NCI-H2196 treated with DMSO at 0.1 percent for 48 hours (cell line): ENCODE data around the gene PTPN14.

Source experiments
- DNase-seq: peaks from one replicate; lab custom pipeline; 2025; ENCODE audit not compliant: unreplicated experiment; lab: John Stamatoyannopoulos, UW

Gene PTPN14

DNA sequence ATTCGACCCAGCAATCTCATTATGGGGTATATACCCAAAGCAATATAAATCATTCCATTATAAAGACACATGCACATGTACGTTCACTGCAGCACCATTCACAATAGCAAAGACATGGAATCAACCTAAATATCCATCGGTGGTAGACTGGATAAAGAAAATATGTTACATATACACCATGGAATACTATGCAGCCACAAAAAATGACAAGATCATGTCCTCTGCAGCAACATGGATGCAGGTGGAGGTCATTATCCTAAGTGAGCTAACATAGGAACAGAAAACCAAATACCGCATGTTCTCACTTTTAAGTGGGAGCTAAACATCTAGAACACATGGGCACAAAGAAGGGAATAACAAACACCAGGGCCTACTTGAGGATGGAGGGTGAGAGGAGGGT, 115.5 kb downstream of the PTPN14 start:
- no peak for DNase-seq

DNA sequence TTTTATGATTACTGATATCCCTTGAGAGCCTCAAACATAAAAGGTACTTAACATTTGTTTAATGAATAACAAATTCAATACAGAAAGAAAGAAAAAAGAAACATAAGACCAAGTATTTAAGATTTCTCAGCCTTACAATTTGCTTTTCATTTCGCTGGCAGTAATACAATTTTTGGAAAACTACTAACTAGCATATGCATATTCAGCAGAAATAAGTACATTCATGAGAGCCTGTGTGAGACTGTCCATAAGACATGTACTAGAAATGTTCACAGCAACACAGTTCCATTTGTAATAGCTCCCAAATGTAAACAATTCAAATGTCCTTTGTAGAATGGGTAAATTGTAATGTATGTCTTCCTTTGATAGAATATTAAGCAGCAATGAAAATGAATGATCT, 119.2 kb downstream of the PTPN14 start:
- DNase-seq: no peak

DNA sequence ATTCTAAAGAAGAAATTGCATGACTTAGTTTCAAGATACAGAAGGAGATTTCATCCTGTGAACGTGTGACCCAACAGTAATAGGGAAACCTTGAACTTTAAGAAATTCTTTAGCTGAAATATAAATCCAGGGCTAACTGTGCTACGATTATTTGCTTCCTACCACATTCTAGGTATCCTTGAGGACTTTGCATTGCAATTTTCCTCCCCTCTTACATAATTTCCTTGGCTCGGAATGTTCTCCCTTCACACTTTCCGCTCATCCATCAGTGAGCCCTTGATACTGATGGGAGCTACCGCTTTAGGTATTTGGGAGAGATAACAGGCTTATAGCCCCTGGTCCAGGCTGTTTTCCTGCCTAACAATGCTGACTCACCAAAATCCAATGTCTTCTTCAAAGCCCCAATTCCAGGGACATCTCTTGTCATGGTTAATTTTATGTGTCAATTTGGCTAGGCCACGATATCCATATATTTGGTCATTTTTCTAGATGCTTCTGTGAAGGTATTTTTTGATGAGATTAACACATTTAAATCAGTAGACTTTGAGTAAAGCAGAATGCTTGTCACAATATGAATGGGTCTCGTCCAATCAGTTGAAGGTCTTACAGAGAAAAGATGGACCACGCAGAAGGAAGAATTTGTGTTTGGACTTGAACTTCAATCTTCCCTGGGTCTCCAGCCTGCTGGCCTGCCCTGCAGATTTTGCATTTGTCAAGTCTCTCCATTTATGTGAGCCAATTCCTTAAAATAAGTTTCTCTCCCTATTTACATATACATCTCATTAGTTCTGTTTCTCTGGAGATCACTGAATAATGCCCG, 121.2 kb downstream of the PTPN14 start:
- DNase-seq: no peak

DNA sequence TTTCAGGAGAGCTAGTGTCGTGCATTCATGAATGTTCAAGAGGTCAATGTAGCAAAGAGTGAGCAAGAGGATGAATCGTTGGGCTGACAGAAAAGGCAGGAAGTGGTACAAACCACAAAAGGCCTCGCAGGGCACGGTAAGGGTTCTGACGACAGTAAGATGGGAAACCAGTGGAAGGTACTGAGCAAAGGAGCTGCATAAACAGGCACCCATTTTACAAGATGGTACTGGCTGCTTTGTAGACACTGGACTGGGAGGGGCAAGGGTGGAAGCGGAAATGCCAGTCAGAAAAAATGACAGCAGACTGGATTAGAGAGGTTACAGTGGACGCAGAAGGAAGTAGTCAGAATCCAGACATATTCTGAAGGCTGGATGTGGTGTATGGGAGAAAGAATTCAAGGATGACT, 123.5 kb downstream of the PTPN14 start:
- DNase-seq: no peak

DNA sequence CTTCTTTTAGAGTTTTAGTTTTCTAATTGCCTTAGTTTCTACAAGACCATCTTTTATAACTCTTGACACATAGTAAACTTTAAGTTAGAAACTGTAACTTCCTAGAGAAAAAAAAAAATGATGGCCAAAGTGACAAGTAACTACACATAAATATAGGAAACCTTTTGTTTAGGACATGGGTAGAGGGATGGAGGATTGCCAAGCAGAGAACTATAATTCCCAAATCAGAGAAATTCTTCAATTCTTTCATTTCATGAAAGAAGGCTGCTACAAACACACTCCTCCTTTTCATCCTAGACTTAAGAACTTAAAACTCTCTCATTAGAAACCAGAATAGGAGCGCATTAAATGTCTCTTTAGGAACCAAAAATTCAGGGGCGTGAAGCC, 125.0 kb downstream of the PTPN14 start:
- DNase-seq: no peak

DNA sequence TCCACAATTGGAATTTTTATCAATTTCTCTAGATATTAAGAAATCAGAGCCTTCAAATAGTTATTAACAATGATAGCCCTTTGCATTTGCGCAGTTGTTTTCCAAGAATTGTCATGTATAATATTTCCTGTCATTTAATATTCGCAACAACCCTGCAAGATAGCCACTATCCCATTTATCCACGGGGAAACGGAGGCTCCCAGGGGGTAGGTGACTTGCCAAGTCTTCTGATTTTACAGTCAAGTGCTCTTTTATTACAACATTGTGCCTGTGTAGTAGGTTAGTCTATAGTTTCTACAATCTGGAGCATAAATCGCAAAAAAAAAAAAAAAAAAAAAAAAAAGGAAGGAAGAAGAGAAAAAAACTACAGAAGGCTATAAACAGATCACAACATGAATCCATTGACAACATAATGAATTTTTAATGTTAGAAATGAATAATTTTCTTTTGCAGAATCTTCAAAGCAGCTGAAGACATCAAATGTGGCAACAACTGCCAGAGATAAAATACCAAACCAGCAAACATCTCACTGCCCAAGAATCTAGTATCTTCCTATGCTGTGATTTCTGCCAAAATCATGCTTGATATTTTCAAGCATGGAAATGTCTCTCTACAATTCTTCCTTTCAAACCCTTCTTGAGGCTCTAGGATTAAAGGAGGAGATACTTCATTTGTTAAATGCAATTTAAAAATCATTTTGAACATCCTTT, 125.5 kb downstream of the PTPN14 start:
- no peak for DNase-seq

DNA sequence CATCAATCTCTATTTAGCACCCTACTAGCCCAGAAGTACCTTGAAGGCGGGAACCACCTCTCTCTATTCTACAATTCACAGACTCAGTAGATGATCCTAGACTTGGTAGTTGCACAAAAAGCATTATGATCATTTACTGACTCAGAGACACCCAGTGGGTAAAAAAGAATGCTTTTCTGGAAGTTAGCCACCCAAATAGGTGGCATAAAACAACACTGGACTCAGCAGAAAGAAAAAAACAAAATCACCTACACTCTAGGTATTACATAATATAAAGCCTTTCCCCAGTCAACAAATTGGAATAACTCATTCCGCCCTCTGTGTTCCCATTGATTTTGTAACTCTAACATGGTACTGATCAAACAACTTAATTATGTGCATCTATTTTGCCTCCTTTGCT, 126.3 kb downstream of the PTPN14 start:
- DNase-seq: no peak

DNA sequence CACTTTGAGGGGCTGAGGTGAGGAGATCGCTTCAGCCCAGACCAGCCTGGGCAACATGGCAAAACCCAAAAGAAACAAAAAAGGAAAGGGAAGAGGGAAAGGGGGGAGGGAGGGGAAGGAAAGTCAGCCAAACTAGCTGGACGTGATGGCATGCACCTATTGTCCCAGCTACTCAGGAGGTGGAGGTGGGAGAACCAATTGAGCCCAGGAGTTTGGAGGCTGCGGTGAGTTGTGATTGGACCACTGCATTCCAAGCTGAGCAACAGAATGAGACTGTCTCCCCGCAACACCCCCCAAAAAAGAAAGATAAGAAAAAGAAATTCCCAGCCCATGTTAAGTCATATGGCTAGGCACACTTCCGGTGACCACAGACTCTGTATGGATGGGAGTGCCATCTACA, 128.4 kb downstream of the PTPN14 start:
- no peak for DNase-seq

DNA sequence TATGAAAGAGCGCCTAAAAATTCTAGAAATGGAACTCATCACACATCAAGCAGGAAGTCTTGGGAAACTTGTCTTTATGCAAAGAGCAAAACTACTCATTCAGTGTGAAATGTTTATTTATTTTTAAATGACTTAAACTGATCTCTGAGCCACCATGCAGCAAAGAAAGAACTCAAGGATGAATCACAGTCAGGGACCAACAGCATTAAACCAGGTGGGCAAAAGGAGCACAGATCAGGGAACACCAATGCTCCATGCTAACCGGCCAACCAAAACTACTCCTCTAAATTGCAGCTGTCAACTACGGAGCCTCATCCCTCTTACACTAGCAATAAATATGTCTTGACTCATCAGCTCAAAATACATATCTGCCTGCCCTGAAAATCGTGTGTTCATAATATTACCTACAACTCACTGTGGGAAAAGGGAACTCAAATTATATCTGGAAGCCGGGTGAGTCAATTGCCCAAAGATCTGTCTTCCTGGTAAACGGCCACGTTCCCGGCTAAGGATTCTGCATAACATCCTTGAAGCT, 129.2 kb downstream of the PTPN14 start:
- no peak for DNase-seq

DNA sequence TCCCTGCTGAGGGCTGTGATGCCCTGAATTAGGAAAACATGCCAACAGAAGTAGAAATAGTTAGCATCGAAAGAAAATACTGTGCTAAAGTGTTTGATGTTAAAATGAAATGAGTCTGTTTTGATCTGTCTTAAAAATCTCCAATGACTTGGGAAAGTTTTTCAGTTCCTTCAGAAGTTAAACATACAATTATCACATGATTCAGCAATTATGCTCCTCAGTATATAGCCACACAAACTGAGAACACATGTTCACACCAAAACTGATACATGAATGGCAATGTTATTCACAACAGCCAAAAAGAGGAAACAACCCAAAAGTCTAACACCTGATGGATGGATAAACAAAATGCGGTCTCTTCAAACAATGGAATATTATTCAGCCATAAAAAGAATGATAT, 130.6 kb downstream of the PTPN14 start:
- DNase-seq: no peak

DNA sequence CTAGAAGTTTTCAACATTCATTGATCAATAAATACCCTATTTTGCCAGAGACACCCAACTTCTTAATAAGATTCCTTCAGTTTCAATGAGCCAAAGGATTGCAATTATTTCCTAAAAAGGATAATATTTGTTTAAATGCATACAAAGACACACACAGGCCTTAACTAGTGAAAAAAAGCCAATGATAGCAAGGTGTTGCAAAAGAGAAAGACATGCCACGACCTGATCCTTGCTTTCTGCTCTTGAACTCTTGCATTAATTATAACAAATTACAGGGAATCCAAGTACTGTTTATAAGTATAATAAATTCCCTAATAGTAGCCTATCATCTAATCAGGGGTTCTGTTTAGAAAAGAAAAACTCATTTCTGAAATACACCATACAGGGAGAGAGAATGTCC, 131.1 kb downstream of the PTPN14 start:
- DNase-seq: no peak

DNA sequence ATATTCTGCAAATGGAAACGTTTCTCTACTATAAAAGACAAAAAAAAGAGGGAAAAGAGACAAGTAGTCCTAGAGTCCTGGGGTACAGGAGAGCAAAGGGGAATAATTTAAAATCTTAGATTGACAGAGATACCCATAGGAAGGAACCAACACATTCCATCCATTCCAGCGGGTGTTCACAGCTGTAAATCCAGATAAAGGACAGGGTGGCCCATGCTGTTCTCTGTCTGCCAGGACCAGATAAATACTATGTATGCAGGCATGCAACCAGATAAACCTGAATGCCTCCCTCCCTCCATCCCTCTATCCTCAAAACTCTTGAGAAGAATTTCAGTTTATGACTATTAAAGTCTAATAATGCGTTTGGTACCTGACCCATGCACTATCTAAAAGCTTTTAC, 131.8 kb downstream of the PTPN14 start:
- no peak for DNase-seq

DNA sequence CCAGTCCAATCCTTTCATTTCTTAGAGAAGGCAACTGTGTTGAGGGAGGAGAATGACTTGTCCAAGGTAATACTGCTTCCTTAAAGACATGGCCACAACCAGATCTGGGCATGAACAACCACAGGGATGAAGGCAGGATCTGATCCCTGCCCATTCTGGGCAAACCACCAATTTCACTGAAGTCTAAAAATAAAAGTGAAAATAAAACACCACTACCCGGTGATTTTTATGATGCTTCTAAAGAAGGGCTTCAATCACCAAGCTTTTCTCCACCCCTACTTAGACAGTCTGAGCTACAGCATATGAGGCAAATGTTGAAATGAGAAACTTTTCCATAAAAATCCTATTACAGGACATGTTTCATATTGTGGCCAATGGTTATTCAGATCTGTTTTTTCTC, 133.0 kb downstream of the PTPN14 start:
- DNase-seq: no peak

DNA sequence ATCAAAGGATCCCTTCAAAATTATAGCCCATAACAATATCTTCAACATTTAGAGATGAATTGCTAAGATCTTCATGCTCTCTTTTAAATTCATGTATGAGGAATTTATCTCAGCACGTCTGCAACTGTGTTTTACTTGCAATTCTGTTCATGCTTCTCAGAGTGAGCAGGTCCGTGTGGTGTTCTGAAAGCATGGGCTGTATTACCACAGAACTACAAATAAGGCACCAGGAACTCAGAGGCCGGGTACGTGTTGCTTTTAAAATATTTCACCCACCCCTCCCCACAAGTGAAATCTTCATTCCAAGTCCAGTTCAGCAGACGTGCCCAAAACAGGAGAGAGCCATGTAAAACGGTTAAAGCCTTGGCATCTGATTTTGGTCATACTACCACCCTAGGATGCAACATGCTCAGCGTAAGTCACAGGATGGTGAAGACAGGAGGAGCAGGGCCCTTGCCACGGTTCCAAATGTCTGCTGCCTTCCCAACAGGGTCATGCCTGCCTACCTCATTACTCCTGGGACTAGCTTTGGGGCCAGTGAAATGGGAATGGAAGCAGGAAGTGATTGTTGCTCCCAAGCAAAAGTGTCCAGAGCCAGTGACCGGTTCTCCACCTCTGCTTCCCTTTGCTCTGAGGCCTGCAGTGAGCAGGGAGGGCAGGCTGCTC, 133.7 kb downstream of the PTPN14 start:
- DNase-seq: no peak

DNA sequence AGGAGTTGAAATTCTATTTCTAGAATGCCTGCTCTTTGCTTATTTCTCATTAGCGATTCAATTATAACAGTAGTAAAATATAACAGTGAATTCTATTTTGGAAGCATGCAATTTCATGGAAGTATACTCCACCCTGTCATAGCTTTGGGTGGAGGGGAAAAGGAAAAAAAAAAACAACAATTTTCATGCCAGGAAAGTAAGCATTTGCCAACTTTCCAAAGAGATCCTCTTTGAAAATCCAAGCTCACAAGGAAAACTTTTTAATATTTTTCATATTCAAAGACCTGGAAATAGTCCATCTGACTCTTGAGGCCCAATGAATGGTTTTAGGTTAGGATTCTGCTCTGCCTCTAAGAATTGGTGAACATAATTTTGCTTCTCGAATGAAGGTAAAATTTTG, 134.5 kb downstream of the PTPN14 start:
- no peak for DNase-seq

DNA sequence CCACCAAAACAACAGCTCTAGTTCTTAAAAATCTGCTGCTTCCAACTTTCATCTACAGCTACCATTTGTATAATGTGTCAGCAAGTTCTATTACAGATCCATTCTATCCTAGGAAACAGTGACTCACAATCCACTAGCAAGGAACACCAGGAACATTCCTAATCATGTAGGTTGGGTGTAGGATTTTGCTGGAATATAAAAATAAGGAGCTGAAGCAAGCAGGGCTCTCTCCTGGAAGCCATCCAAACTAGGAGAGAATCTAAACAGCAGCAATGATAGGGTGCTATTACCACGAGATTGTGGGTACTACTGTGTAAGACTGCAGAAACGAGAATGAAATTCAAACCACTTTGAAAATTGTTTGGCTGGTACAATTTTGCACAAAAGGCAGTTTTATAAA, 135.0 kb downstream of the PTPN14 start:
- no peak for DNase-seq

DNA sequence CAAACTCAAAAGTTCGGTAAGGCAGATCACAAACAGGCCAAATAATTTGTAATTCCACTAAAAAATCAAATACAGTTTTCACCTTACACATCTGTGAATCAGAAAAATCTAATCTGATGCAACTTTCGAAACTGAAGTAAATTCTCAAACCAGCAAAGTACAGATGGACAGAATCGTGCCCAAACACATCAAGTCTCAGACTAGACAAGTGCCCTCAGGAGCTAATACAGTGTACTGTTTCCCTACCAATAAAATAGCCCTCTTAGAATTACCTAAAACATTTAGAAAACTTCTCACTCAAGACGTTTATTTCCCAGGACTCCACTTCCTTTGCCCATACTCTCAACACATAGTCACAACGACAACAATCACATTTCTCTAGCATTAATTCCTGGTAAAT, 136.3 kb downstream of the PTPN14 start:
- DNase-seq: no peak

DNA sequence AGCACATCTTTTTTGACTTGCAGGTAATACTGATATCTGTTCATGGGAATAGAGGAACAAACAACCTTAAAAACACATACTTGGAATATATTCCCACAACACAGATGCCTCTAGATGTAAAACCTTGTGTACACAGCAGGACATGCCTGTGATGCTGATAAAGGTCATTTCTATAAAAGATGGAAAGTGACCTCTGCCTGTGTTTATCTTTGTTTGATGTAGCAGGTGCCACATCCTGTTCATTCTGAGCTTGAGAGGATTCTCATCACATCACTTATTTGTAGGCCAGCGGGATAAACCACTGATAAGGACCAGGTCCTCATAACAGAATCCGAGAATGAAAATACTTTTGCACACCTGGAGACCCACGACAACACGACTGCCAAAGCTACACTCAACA, 136.7 kb downstream of the PTPN14 start:
- DNase-seq: no peak

DNA sequence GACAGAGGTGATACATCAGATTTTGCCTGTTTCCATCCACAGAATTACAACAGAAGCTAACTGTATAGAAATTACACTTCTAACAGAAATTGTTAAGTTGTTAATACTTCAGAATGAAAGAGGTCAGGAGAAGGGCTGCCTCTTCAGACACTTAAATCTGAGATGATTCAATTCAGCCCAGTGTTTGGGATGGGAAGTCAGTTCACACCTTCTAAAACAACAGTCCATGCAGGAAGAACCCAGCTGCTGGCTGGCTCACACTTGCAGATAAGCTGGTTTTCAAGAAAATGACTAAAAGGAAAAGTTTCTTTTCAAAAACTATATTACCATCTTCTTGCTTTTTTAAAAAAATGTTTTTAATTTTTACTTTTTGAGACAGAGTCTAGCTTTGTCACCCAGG, 138.1 kb downstream of the PTPN14 start:
- no peak for DNase-seq

DNA sequence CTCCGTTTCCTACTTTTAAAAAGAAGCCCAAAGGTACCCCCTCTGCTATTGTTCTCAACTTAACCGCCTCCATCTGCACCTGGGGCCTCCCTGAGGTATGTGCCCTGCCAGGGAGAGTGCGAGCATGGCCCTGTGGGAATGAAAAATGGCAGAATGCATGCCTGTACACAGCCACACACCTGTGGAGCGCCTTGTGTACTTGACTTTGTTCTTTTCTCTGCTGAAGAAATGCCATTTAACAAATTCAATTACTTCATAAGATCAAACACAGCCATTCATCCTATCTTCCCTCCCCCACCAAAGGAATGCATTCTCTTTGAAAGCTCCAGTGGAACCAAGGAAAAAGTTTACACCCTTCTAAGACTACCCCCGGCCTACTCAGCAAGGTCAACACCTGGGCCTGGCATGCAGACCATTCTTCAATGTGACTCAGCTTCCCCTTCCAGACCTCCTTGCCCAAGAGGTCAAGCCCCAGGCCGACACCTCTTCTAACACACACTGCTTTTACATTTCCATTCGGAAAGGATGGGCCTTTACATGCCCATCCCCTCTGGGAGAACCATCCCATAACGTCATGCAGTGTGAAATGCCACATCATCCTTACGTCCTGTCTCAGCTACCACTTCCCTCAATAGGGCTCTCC, 146.7 kb downstream of the PTPN14 start:
- DNase-seq: no peak

DNA sequence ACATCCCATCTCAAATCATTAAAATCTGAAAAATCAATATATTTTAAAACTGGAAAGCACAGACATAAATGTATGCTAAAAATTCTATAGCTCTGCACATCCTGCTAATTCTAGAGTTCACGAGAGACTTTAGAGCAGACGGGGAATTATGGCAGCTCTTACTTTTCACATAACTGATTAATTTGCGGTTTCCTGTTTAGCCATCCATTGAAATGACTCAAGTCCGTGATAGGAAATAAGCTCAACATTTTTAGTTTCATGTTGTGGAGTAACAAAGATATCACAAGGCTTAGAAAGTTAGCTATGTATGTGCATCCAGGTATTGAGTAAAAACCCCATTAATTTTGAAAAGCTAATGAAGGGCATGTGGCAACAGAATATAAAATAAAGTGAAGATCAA, 147.2 kb downstream of the PTPN14 start:
- DNase-seq: no peak
